Hepatocyte (in vitro differentiated cells): ENCODE measurements around the gene DOCK1.

Source experiments
- EZH2 ChIP-seq: fragments of 200-600 bp; sonication (generic); IDR thresholded peaks from 2 replicates; pipeline ENCODE4 v1.6.1; 2016; ENCODE audit warnings: antibody characterized with exemption, mild to moderate bottlenecking, borderline replicate concordance
- TF ChIP-seq, protein P1 (sequence below): fragments of 200-600 bp; sonication (generic); IDR thresholded peaks from 2 replicates; pipeline ENCODE4 v1.5.1; 2016; ENCODE audit warnings: antibody characterized with exemption, mild to moderate bottlenecking; ENCODE audit not compliant: poor library complexity

DNA sequence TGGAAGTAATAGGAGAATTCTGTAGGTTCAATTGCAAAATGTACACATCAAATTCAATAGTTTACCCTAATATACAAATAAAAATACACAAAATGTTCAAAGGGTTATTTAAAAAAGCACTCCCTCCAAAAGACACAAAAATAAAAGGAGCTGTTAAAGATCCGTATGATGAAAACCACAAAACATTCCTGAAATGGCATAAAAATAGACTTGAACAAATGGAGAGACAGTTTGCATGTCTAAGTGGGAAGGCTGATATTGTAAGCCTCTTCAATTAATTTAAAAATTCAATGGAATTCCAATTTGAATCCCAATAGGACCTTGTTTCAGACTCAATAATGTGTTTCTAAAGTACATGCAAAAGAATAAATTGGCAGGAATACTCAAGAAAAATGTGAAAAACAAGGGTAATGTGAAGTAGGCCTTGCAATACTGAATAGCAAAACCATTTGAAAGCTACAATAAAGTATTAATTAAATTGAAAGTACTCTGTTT, 329.1 kb downstream of the DOCK1 start:
- TF ChIP-seq, protein P1, sequence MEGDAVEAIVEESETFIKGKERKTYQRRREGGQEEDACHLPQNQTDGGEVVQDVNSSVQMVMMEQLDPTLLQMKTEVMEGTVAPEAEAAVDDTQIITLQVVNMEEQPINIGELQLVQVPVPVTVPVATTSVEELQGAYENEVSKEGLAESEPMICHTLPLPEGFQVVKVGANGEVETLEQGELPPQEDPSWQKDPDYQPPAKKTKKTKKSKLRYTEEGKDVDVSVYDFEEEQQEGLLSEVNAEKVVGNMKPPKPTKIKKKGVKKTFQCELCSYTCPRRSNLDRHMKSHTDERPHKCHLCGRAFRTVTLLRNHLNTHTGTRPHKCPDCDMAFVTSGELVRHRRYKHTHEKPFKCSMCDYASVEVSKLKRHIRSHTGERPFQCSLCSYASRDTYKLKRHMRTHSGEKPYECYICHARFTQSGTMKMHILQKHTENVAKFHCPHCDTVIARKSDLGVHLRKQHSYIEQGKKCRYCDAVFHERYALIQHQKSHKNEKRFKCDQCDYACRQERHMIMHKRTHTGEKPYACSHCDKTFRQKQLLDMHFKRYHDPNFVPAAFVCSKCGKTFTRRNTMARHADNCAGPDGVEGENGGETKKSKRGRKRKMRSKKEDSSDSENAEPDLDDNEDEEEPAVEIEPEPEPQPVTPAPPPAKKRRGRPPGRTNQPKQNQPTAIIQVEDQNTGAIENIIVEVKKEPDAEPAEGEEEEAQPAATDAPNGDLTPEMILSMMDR, result no peak
- TF ChIP-seq EZH2, result no peak
